Panc1 (cell line): Measurements from ENCODE around the gene GPRIN1. TPM values are rescaled to one million over a fixed set of nuclear protein-coding genes. Genes with fewer than 3 reads are reported as not detected.

ENCODE experiments used
- ATAC-seq: fragments of 200-7000 bp; cut with Tn5 transposase; 2 replicates; pipeline ENCODE4 v1.9.1; 2020; ENCODE audit warnings: mild to moderate bottlenecking, moderate library complexity
- BruUV-seq: library from RNA; stranded (reverse); fragments of 400-500 nt; replicated peaks from 2 replicates; lab custom pipeline; 2021; lab: Mats Ljungman, UMichigan
- CTCF ChIA-PET: fragments of 300-600 bp; sonication (Branson Sonifier 250); formaldehyde crosslinking; loops from one replicate; lab custom pipeline; 2022; ENCODE audit warnings: antibody characterized with exemption; lab: Charles Lee
- POLR2A ChIA-PET: fragments of 300-600 bp; sonication (Branson Sonifier 250); formaldehyde crosslinking; loops from one replicate; lab custom pipeline; 2022; ENCODE audit warnings: antibody characterized with exemption; lab: Charles Lee
- DNase-seq: peaks from one replicate; pipeline ENCODE4 v3.0.0-alpha.2; 2010; ENCODE audit warnings: low read depth, low spot score
- H3K27ac ChIP-seq: 2 replicates; pipeline ENCODE4 v1.5.1; 2011; ENCODE audit warnings: mild to moderate bottlenecking, low read length, inconsistent platforms
- H3K27me3 ChIP-seq: fragments of 200-500 bp; sonication (Bioruptor generic); 2 replicates; pipeline ENCODE4 v1.6.0; 2014; ENCODE audit warnings: low read length, inconsistent platforms; ENCODE audit not compliant: control insufficient read depth, insufficient read depth
- H3K36me3 ChIP-seq: fragments of 200-500 bp; sonication (Bioruptor generic); 2 replicates; pipeline ENCODE4 v1.5.1; 2014; ENCODE audit warnings: inconsistent platforms, mild to moderate bottlenecking, low read length, moderate library complexity; ENCODE audit not compliant: control insufficient read depth, insufficient read depth
- H3K4me1 ChIP-seq: 2 replicates; pipeline ENCODE4 v1.5.1; 2011; ENCODE audit warnings: inconsistent platforms, mild to moderate bottlenecking, low read length, moderate library complexity; ENCODE audit not compliant: control insufficient read depth, insufficient read depth
- H3K4me3 ChIP-seq, 2 experiments: 2 replicates each; pipeline ENCODE4 v1.5.1; 2011 to 2012; ENCODE audit warnings: low read depth in 2 of 2, low read length in 2 of 2, mild to moderate bottlenecking in 2 of 2, inconsistent platforms in 1 of 2, moderate library complexity in 1 of 2
- H3K9me3 ChIP-seq: fragments of 200-500 bp; sonication (Bioruptor generic); 2 replicates; pipeline ENCODE4 v1.5.1; 2014; ENCODE audit warnings: low read depth, mild to moderate bottlenecking, inconsistent platforms, low read length, moderate library complexity; ENCODE audit not compliant: control insufficient read depth, insufficient read depth
- POLR2AphosphoS5 ChIP-seq: IDR thresholded peaks from 2 replicates; pipeline ENCODE4 v1.6.1; 2012; ENCODE audit warnings: mild to moderate bottlenecking, low read depth, low read length, moderate library complexity
- SIN3A ChIP-seq: IDR thresholded peaks from 2 replicates; pipeline ENCODE4 v1.6.1; 2012; ENCODE audit warnings: low read depth, mild to moderate bottlenecking, low read length, moderate library complexity, borderline replicate concordance; ENCODE audit not compliant: insufficient read depth
- TCF7L2 ChIP-seq: IDR thresholded peaks from 2 replicates; pipeline ENCODE4 v1.6.1; 2011; ENCODE audit warnings: mild to moderate bottlenecking, low read depth, low read length, inconsistent platforms
- in situ Hi-C: cut with HindIII; loops from 2 replicates; pipeline ENCODE4 v1.10.0; 2016; ENCODE audit warnings: low sequenced_read_pairs, low pct_unique_long_range_greater_than_20kb
- intact Hi-C: fragments of 100-400 bp; cut with micrococcal nuclease; formaldehyde crosslinking; loops from one replicate; pipeline ENCODE4 v1.10.0; 2022; ENCODE audit not compliant: unreplicated experiment
- total RNA-seq: library from RNA; stranded (reverse); gene quantifications from one replicate; pipeline ENCODE4 v1.2.1, GENCODE V29; 2021; ENCODE audit not compliant: unreplicated experiment
- TF ChIP-seq, protein P1 (sequence below): fragments of 450-650 bp; IDR thresholded peaks from 2 replicates; pipeline ENCODE4 v1.5.1; 2017; ENCODE audit warnings: mild to moderate bottlenecking
- TF ChIP-seq, protein P2 (sequence below), 2 experiments: IDR thresholded peaks; 2 replicates each; pipeline ENCODE4 v1.6.1; 2011 to 2012; ENCODE audit warnings: low read depth in 2 of 2, control low read depth in 1 of 2, low read length in 1 of 2, mild to moderate bottlenecking in 1 of 2, moderate library complexity in 1 of 2; ENCODE audit not compliant: insufficient read depth in 1 of 2

The GPRIN1 gene
- total RNA-seq, 1 experiment from 2014 or later, result 18.9 TPM

DNA sequence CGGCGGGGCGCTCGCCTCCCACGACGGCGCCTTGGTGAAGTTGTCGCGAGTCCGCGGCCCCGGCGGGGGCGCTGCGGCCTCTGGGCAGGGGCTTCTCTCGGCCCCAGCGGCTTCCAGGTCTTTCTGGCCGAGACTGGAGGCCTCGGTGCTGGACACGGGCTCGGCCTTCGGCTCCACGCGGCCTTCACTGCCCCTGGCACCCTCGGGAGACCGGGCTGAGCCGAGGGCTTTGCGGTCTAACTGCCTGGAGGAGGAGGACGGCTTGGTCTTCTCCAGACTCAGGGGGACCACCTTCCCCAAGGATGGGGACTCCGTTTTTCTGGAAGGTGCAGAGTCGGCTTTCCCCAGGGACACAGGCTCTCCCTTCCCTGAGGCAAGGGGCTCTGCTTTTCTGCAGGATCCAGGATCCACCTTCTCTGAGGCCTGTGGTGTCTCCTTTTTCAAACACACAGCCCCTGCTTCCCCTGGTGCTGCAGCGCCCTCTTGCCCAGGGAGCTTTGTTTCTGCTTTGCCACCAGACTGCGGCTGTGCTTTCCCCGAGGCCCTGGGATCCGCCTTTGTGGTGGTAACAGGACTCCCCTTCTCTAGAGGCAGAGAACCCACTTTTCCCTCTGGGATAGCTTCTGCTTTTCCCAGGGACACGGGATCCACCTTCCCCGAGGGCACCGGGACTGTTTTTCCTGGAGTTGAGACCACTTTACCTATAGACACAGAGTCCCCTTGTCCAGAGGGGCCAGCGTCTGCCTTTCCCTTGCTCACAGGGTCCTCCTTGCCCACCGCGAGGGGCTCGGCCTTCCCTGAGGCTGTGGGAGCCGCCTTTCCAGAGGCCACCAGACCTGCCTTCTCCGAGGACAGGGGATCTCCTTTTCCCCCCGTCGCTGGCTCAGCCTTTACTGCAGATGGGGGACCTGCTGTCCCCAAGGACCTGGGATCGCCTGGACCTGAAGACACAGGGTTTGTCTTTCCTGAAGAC is 12.3 kb downstream of the GPRIN1 start:
- no TSS peak for BruUV-seq
- CTCF ChIA-PET, result interaction anchor here (0.6 kb wide), 1 partner anchor 127 kb away, joined by 9 read pairs; no protein-coding TSS in a partner anchor
- H3K9me3 ChIP-seq, result no peaks in the 10 kb centered on the region
- H3K36me3 ChIP-seq, result no peaks in the 10 kb centered on the region
- in situ Hi-C loops (no loop called here), intact Hi-C loops (no loop called here)
- H3K27me3 ChIP-seq, result no peaks in the 10 kb centered on the region
- no peaks in the 10 kb centered on the region; the same call in 1 of the 2 replicates for H3K4me1 ChIP-seq
- POLR2A ChIA-PET, result no interaction called here
- ATAC-seq, result no peak
- H3K27ac ChIP-seq, result no peak overlapping the region
- no peak overlapping the region for H3K4me3 ChIP-seq
- DNase-seq, result no peak
- TF ChIP-seq, protein P1, sequence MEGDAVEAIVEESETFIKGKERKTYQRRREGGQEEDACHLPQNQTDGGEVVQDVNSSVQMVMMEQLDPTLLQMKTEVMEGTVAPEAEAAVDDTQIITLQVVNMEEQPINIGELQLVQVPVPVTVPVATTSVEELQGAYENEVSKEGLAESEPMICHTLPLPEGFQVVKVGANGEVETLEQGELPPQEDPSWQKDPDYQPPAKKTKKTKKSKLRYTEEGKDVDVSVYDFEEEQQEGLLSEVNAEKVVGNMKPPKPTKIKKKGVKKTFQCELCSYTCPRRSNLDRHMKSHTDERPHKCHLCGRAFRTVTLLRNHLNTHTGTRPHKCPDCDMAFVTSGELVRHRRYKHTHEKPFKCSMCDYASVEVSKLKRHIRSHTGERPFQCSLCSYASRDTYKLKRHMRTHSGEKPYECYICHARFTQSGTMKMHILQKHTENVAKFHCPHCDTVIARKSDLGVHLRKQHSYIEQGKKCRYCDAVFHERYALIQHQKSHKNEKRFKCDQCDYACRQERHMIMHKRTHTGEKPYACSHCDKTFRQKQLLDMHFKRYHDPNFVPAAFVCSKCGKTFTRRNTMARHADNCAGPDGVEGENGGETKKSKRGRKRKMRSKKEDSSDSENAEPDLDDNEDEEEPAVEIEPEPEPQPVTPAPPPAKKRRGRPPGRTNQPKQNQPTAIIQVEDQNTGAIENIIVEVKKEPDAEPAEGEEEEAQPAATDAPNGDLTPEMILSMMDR, result no peak
- no peak for TF ChIP-seq SIN3A
- no peak for TF ChIP-seq TCF7L2
- no peak for TF ChIP-seq POLR2AphosphoS5
- TF ChIP-seq, protein P2, sequence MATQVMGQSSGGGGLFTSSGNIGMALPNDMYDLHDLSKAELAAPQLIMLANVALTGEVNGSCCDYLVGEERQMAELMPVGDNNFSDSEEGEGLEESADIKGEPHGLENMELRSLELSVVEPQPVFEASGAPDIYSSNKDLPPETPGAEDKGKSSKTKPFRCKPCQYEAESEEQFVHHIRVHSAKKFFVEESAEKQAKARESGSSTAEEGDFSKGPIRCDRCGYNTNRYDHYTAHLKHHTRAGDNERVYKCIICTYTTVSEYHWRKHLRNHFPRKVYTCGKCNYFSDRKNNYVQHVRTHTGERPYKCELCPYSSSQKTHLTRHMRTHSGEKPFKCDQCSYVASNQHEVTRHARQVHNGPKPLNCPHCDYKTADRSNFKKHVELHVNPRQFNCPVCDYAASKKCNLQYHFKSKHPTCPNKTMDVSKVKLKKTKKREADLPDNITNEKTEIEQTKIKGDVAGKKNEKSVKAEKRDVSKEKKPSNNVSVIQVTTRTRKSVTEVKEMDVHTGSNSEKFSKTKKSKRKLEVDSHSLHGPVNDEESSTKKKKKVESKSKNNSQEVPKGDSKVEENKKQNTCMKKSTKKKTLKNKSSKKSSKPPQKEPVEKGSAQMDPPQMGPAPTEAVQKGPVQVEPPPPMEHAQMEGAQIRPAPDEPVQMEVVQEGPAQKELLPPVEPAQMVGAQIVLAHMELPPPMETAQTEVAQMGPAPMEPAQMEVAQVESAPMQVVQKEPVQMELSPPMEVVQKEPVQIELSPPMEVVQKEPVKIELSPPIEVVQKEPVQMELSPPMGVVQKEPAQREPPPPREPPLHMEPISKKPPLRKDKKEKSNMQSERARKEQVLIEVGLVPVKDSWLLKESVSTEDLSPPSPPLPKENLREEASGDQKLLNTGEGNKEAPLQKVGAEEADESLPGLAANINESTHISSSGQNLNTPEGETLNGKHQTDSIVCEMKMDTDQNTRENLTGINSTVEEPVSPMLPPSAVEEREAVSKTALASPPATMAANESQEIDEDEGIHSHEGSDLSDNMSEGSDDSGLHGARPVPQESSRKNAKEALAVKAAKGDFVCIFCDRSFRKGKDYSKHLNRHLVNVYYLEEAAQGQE (IDR thresholded peaks at IDR 0.05; ENCODE audit: insufficient read depth in 1 of 2, low read depth in 2 of 2, low read length in 1 of 2), result no peak

DNA sequence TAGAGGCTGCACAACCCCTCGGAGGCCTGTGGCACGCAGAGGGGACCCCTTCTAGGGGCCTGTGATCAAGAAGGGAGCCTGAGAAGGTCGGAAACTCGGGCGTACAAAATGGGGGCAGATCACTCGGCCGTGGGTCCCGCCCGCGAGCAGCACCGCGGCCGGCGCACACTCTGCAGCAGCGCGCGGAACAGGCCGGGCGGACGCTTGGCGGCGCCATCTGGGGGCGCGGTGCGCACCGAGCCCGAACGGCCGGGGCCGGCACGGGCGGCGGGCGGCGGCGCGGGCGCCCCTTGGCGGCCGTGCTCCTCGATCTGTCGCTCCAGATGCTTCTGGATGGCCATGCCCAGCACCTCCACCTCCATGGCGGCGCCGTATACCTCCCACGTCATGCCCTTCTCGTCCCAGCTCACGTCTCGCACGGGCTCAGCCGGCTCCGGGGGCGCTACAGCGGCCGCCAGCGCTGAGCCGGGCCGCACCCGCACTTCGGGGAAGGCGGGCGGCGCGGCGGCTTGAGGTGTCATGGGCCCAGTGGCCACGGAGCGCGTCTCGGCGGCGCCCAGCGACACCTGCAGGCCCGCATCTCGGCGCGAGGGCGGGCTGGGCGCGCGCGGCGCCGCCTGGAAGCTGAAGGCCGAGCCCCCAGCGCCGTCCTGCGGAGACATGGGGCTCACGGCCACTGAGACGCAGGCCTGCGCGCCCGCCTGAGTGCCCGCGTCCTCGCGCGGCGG is 13.1 kb downstream of the GPRIN1 start:
- Histone ChIP-seq H3K9me3 (no peaks in the 10 kb centered on the region), H3K4me1 (no peaks in the 10 kb centered on the region), H3K36me3 (no peaks in the 10 kb centered on the region), H3K27me3 (no peaks in the 10 kb centered on the region), H3K27ac (no peak overlapping the region), H3K4me3 (no peak overlapping the region)
- in situ Hi-C loops, result no loop called here
- TF ChIP-seq SIN3A, result no peak
- no peak for TF ChIP-seq POLR2AphosphoS5
- no peak for TF ChIP-seq TCF7L2
- TF ChIP-seq, protein P2 (IDR thresholded peaks at IDR 0.05; ENCODE audit: insufficient read depth in 1 of 2, low read depth in 2 of 2, low read length in 1 of 2), result no peak
- TF ChIP-seq, protein P1, result no peak
- no peak for ATAC-seq
- BruUV-seq, result no TSS peak
- ChIA-PET POLR2A (no interaction called here), CTCF (interaction anchor here (0.6 kb wide), 1 partner anchor 128 kb away, joined by 9 read pairs; no protein-coding TSS in a partner anchor)
- no peak for DNase-seq
- intact Hi-C loops, result no loop called here
